Inflammatory macrophage treated with lipopolysaccharide for 1 hour (primary cell): Measurements from ENCODE around the gene GNAT3.

Experiments
- DNase-seq, 2 donors: peaks; one replicate each; pipeline ENCODE4 v3.0.0-alpha.2; 2020 to 2022

GNAT3 gene

DNA sequence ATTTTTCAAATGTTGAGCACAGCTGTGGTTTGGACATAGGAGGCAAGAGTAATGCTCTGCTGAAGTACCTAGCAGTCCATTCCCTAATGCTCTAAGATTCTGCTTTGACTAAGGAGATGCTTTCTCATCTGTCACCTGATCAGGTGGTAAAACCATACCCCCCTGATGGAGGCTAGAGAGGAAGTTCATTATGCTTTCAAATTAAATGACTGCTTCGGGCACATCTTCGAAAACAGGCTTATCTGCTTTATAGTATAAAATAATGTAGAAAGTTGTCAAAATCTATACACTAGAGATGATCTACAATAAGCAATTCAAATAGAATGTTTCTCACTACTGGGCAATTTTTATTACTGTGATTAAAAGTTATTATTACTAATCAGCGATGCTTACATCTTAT, at the start of gene GNAT3:
TSS of gene GNAT3 (minus strand) at position 101 of the 400 bp plus-strand sequence. CDS start 138 bp downstream, outside the sequence.
- DNase-seq: no peak

- DNase-seq: no peak
Measured at GRCh38 chr7:80558116-80558515, 46.3 kb upstream of the GNAT3 start.

- DNase-seq: no peak
Measured at GRCh38 chr7:80552031-80552694, 40.3 kb upstream of the GNAT3 start.

- DNase-seq: no peak
Measured at GRCh38 chr7:80550005-80550404, 38.1 kb upstream of the GNAT3 start.

DNA sequence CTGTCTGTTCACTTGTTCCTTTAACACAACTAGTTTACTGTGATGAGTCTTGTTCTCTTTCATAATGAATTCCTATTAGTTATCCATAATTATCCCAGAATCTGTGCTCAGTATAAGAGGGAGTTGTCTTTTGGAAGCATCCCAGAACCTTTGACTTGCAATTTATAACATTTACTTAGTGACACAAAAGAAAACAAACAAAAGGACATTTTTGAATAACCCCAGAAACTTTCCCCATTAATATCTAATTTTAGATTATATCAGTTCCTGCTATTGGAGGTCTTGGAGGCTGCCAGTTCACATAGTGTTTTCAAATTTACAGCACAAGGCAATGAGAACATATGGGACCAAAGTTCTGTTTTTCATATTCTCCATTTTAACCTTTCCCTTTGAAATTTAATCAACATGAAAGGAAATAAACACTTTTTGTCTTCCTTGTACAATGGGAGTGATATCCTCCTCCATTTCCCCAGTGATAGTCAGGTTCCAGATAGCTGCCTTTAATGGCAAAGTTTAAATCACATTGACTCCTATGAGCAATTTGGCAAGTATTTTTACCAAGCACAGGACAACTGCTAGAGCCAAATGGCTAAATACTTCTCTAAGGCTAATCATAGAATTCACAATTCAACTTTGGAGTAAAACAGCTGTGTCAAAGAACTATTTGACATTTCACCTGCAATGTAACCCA, 37.1 kb upstream of the GNAT3 start:
- DNase-seq: no peak

GRCh38 chr7:80542398-80542797, 30.5 kb upstream of the GNAT3 start:
- DNase-seq: no peak

DNA sequence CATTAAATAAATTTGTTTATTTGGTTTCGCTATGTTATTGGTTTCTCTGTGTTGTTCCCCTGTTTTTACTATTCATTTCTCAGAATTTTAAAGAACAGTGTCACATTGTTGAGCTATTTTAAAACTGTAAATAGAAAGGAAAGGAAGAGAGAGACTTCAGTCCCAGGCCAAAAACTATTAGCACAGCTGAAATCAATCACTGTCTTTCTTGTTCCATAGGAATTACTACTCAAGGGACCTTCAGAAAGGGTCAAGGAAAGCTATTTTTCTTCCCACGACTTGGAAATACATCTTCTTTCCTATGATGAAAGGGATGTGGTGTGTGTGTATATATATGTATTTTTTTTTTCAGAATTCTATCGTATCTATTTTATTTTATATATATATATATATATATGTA, 29.0 kb upstream of the GNAT3 start:
- no peak for DNase-seq

GRCh38 chr7:80537091-80537490, 25.2 kb upstream of the GNAT3 start:
- no peak for DNase-seq

DNA sequence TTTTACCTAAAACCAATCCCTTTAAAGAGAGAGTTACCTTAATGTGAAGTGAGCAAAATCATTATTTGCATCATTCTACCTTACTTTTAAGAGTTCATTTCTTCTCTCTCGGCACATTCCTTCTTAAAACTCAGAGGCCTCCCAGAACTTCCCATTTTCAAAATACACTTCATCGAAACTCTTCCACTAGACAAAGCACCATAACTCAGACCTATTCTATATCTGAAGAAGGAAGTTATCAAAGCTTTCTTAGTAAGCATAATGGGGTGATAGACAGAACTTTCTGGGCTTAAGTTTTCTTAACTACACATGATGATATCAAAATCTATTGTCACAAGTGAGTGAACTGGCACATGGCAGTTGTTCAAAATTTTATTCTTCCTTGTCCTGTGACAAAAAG, 24.6 kb upstream of the GNAT3 start:
- peak in 1 of 2 donors; percentile 12 for DNase-seq

DNA sequence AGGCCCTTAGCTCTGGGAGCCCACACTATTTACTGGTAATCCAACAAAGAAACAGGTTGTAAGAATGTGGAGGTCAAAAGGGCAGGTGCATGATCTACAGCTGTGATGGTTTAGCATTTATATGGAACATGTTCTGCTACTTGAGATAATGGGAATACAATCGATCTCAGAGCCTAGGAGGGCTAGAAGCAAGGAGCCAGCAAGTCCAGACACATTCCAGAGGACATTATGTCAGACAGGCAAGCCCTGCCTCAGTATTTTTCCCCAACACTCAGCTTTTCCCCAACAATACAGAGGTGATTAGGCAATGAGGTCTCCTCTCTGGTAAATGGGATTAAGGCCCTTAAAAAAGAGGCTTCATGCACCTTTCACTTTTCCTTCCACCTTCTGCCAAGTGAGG, 21.4 kb upstream of the GNAT3 start:
- DNase-seq: no peak

- DNase-seq: no peak
Measured at GRCh38 chr7:80532153-80532552, 20.3 kb upstream of the GNAT3 start.

GRCh38 chr7:80530136-80530535, 18.3 kb upstream of the GNAT3 start:
- DNase-seq: no peak

DNA sequence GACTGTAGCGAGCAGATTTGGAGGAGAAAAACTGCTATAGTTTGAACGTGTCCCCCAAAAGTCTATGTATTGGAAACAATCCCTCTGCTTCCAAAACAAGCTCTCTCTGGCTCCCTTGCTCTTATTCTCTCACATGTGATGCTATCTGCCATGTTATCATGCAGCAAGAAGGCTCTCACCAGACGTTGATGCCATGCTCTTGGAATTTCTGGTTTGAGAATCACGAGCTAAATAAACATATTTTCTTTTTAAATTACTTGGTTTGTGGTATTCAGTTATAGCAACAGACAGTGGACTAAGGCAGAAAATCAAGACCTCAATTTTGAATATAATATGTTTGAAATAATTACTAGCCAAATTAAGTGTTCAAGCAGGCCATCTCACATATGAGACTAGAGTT, 17.5 kb upstream of the GNAT3 start:
- DNase-seq: no peak

DNA sequence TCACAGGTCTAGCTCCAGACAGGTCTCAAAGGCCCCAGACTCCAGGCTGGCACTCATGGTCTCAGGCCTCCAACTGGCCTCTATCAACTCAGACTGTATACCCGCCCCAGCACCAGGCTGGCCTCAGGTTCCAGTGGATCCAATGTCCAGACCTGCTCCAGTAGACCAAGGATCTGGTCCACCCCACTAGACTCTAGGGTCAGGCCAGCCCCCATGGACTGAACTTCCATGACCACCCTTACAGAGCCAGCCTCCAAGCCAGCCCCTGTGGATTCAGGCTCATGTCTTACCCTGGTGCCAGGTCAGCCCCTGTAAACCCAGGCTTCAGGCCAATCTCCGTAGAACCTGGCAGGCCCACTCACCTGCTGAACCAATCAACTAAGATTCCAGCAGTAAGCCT, 16.8 kb upstream of the GNAT3 start:
- no peak for DNase-seq

GRCh38 chr7:80526472-80526871, 14.6 kb upstream of the GNAT3 start:
- no peak for DNase-seq

- no peak for DNase-seq
Measured at GRCh38 chr7:80524693-80525092, 12.8 kb upstream of the GNAT3 start.

DNA sequence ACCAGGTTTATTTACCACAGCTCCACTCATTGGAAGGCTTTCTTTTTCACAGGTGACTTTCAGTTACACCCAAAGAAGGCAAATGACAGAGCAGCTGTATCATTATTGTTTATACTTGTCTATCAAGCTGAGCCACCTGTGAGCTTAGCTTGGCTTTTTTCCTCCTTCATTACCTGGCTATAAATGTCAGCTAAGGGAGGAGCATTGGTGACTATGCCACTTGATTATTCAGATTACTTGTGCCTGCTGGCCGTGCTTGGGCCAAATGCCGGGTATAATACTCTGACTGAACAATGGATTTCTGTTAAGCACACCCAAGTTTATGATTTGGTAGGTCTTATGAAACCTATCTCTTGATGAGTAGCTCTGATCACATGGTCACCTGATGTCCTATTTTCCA, 9.9 kb upstream of the GNAT3 start:
- DNase-seq: no peak

GRCh38 chr7:80520199-80520598, 8.3 kb upstream of the GNAT3 start:
- no peak for DNase-seq

- peak; percentile 24 to 44 for DNase-seq
Measured at GRCh38 chr7:80517282-80517747, 5.5 kb upstream of the GNAT3 start.

GRCh38 chr7:80515298-80515697, 3.4 kb upstream of the GNAT3 start:
- DNase-seq: no peak

DNA sequence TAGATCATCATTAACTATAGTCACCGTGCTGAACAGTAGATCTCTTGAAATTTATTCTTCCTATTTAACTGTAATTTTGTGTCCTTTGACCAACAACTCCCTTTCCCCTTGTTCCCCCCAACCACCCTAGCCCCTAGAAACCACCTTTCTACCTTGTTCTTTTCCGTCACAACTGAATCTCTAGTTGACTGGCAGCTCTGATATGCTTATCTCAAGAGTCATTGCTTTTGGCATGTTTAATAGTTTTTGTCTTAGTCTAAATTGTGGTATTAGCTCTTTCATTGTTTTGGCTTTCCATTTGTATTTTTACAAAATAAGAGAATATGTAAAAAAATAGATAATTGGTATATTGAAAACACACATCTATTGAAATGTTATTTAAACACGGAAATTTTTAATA, 1.8 kb downstream of the GNAT3 start:
- no peak for DNase-seq

DNA sequence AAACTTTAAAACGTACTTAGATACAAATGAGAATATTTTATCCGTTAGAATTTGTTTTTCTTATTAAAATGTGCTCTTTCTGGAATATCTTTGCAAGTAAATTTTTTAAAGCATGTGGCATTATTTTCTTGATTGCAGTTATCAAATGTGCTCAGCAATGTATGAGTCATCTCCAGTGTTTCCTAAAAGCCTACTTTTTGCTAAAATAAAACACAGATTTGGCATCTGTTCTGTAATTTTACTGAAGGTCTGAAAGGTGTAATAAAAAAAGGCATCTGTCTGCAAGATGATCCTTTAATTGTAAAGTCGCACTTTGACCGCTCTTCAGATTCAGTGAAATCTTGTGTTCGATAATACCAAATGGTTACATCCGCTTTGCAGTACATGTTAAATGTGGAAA, 3.4 kb downstream of the GNAT3 start:
- DNase-seq: no peak

DNA sequence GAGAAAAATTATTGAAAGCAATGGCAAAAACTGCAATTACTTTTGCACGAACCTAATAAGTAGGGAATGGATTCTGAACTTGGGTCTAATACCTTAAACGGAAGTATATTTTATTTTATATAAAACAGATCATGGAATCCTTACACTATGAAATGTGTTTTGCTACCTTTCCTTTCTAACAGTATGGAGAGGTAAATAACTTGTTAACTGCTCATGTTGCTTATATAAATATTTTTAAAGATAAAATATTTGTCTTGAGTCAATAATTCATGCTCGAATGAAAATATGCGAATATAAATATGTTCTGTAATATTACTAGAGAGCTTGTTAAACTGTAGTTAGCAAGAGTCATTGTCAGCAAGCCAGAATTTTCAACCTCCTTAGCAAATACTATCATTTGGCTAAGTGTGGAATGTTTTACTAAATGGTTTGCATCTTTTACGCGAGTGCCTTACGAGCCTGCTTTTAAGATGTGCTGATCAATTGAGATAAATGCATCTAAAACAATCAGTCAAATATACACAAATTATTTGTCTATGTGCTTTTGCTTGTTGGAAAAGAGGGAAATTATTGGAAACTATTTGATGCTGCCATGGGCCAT, 5.9 kb downstream of the GNAT3 start:
- no peak for DNase-seq

- DNase-seq: no peak
Measured at GRCh38 chr7:80500325-80500724, 11.5 kb downstream of the GNAT3 start.
